AG04450 (cell line): ENCODE results near the gene HMOX1. TPM values are rescaled to one million over a fixed set of nuclear protein-coding genes. Genes with fewer than 3 reads are reported as not detected.

Source experiments
- CTCF ChIA-PET: fragments of 300-600, 350-600 bp; formaldehyde crosslinking; extraction: SDS; loops from one replicate; lab custom pipeline; 2022; ENCODE audit warnings: antibody characterized with exemption, inconsistent platforms; lab: Charles Lee
- POLR2A ChIA-PET: fragments of 350-600 bp; formaldehyde crosslinking; extraction: SDS; loops from one replicate; lab custom pipeline; 2021; ENCODE audit warnings: antibody characterized with exemption, inconsistent platforms; lab: Yijun Ruan, JAX
- DNase-seq: peaks from one replicate; pipeline ENCODE4 v3.0.0-alpha.2; 2011; ENCODE audit warnings: low read depth, low spot score
- H3K27ac ChIP-seq: one replicate; pipeline ENCODE4 v1.5.1; 2012; ENCODE audit warnings: low read depth, low read length, control low read depth
- H3K27me3 ChIP-seq: one replicate; pipeline ENCODE4 v1.6.0; 2012; ENCODE audit warnings: low read length; ENCODE audit not compliant: control insufficient read depth, insufficient read depth
- H3K4me3 ChIP-seq: 2 replicates; pipeline ENCODE4 v1.5.1; 2011; ENCODE audit warnings: mild to moderate bottlenecking, low read depth, low read length, control low read depth
- H3K9me3 ChIP-seq: 2 replicates; pipeline ENCODE4 v1.5.1; 2012; ENCODE audit warnings: low read length; ENCODE audit not compliant: control insufficient read depth, insufficient read depth
- polyA plus RNA-seq: library from polyadenylated mRNA; depleted of rRNA; stranded (reverse); fragments of >200 nt; gene quantifications from 2 replicates; pipeline ENCODE4 v1.2.3, GENCODE V29; 2011
- TF ChIP-seq, protein P1 (sequence below): IDR thresholded peaks from 2 replicates; pipeline ENCODE4 v1.5.1; 2011; ENCODE audit warnings: low read depth, low read length, control low read depth, inconsistent platforms

Gene HMOX1
- polyA plus RNA-seq, 1 experiment, result 55.2 TPM

DNA sequence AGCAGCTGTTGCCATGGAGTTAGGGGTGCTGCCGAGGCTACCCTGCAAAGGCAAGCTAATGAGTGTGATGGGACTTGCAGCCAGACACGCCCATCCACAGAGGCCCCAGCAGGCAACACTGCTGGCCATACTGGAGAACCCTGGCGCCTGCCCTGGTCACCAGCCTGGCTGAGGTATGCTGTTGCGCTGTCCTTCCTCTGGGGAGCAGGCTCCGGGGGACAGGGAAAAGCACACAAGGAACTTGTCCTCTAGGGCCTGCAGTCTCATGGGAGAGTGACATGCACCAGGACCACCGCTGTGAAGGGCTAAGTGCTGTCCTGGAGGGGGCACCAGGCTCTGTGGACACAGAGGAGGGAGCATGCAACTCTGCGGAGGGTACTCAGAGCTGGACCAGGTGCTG is 45.4 kb upstream of the HMOX1 start:
- no peak for DNase-seq
- ChIA-PET CTCF (interaction anchor here (0.6 to 1.2 kb wide), 2 partner anchors 11 to 16 kb away, joined by 3 read pairs; no protein-coding TSS in a partner anchor), POLR2A (no interaction called here)
- H3K9me3 ChIP-seq, result no peaks in the 10 kb centered on the region
- H3K4me3 ChIP-seq, result no peak overlapping the region
- TF ChIP-seq, protein P1, sequence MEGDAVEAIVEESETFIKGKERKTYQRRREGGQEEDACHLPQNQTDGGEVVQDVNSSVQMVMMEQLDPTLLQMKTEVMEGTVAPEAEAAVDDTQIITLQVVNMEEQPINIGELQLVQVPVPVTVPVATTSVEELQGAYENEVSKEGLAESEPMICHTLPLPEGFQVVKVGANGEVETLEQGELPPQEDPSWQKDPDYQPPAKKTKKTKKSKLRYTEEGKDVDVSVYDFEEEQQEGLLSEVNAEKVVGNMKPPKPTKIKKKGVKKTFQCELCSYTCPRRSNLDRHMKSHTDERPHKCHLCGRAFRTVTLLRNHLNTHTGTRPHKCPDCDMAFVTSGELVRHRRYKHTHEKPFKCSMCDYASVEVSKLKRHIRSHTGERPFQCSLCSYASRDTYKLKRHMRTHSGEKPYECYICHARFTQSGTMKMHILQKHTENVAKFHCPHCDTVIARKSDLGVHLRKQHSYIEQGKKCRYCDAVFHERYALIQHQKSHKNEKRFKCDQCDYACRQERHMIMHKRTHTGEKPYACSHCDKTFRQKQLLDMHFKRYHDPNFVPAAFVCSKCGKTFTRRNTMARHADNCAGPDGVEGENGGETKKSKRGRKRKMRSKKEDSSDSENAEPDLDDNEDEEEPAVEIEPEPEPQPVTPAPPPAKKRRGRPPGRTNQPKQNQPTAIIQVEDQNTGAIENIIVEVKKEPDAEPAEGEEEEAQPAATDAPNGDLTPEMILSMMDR, result no peak
- no peak overlapping the region for H3K27ac ChIP-seq
- H3K27me3 ChIP-seq, result no peaks in the 10 kb centered on the region

DNA sequence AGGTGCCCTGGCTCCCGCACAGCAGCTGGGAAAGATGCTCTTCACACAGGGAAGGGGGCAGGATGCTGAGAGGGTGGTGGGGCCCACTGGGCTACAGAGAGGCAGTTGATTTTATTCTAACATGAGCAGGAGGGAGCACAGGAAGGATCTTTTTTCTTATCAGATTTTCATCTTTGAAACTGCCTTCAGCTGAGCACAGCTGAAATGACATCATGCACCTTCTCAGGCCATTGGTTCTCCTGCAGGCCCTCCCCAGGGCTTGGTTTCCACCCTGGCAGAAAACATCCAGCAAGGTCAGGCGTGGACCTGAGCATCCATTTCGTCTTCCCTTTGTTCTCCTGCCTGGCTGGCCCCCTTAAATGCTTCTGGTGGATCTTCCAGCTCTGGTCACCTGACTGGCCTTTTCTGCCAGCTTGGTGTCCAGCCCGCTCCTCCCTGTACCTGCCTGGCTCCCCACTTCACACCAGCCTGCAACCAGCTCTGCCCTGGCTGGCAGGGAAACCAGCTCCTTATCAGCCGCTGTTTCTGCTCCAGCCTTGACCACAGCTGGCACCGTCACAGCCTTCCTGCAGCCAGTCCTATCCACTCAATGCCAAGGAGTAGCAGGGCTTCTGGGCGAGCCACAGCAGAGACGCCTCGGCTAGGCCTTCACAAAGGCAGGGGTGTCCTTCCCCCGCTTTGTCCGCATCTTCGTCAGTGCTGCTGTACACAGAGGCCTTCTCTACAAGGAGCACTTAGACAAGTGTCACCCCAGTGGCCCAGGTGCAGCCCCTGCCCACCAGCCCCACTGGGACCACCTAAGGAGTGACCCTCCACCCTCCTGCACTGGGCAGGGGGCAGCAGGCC is 44.7 kb upstream of the HMOX1 start:
- no peak overlapping the region for H3K27ac ChIP-seq
- no peaks in the 10 kb centered on the region for H3K9me3 ChIP-seq
- CTCF ChIA-PET, result no interaction called here
- TF ChIP-seq, protein P1, result no peak
- POLR2A ChIA-PET, result no interaction called here
- no peak overlapping the region for H3K4me3 ChIP-seq
- H3K27me3 ChIP-seq, result no peaks in the 10 kb centered on the region
- DNase-seq, result no peak

DNA sequence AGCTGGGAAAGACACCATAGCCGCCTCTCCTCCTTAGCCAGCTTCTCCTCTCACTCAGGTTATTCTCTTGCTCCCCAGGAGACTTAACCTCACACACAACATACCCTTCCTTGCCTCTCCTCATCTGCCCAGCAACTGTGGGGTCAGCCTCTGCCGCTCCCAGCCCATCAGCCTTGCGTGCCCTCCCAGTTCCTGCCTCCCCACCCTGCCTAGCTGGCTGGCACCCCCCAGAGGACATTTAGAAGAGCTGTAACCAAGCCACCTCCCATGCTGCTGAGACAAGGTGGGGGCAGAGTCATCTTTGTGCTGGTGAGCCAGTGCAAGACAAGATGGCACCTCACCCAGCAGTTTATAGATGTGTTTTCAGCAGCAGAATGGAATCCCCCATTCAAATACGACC is 43.0 kb upstream of the HMOX1 start:
- DNase-seq, result no peak
- TF ChIP-seq, protein P1, result no peak
- ChIA-PET POLR2A (interaction anchor here (0.5 kb wide), 1 partner anchor 25 kb away, joined by 6 read pairs; no protein-coding TSS in a partner anchor), CTCF (no interaction called here)
- Histone ChIP-seq H3K27me3 (no peaks in the 10 kb centered on the region), H3K4me3 (no peak overlapping the region), H3K9me3 (no peaks in the 10 kb centered on the region; the same call in 1 of the 2 replicates), H3K27ac (no peak overlapping the region)

DNA sequence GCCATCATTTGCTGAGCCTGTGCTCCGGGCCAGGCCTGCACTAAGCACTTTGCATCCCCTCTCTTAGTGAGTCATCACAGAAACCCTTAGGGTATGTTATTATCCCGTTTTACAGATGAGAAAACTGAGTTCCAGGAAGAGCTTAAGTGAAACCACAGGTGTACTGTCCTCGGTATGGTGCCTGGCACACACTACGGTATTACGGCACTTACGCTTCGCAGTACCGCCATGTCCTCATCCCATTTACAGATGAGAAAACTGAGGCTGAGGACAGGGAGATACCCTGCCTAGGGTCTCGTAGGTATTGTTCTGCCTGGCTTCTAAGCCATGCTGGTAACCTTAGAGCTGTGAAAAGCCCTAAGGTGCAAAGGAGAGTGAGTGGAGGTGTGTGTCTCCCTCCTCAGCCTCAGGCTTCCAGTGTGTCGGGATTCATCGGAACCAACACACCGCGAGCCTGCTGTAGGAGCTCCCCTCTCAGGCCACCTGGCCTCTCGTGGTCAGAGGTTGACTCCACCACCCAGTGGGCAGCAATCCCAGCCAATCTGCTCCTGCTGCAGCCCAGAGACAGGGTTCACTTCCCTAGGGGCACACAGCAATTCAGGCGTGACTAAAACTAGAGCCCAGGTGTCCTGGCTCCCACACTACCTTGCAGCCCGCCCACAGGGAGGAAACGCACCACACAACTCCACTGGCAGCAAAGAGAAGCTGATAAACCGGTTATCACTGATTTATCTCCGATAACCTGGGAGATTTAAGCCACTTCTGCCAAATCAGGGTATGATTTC is 39.6 kb upstream of the HMOX1 start:
- ChIA-PET CTCF (no interaction called here), POLR2A (no interaction called here)
- Histone ChIP-seq H3K27ac (no peak overlapping the region), H3K27me3 (no peaks in the 10 kb centered on the region), H3K4me3 (no peak overlapping the region), H3K9me3 (peaks cover 5% of the 10 kb centered on the region; the same call in 1 of the 2 replicates)
- no peak for DNase-seq
- TF ChIP-seq, protein P1, result no peak

DNA sequence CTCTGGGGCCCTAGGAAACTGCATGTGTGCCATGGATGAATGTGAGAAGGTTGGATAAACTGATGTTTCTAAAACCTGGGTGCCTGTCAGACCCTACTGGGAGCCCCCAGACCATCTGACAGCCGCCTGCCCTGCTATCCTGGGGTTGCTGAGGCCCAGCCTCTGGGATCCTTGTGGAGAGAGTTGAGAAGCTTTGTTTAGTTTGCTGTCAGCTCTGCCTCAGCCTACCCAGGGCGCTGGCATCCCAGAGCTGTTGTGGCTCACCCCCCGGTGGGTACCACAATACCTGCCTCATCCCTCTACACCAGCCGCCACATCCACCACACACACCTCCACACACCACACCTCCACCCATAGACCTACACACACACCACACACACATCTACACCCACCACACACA is 38.5 kb upstream of the HMOX1 start:
- H3K27ac ChIP-seq, result no peak overlapping the region
- TF ChIP-seq, protein P1, result no peak
- ChIA-PET POLR2A (no interaction called here), CTCF (no interaction called here)
- no peak overlapping the region for H3K4me3 ChIP-seq
- no peaks in the 10 kb centered on the region for H3K27me3 ChIP-seq
- H3K9me3 ChIP-seq, result peaks cover 5% of the 10 kb centered on the region; the same call in 1 of the 2 replicates
- no peak for DNase-seq
